Type B pancreatic cell (in vitro differentiated cells): ENCODE results near the gene SMYD3. TPM values are rescaled to one million over a fixed set of nuclear protein-coding genes. Genes with fewer than 3 reads are reported as not detected.

Experiments used
- DNase-seq: peaks from one replicate; pipeline ENCODE4 v3.0.0; 2021; ENCODE audit warnings: mixed read lengths; ENCODE audit not compliant: unreplicated experiment; ENCODE audit errors: extremely low spot score
- H3K27ac Mint-ChIP-seq: 2 replicates; pipeline ENCODE4 v1.8.0; 2021; ENCODE audit warnings: mild to moderate bottlenecking, mixed read lengths
- H3K27me3 Mint-ChIP-seq: 2 replicates; pipeline ENCODE4 v1.8.0; 2021; ENCODE audit warnings: mixed read lengths
- H3K36me3 Mint-ChIP-seq: 2 replicates; pipeline ENCODE4 v1.8.0; 2021; ENCODE audit warnings: mixed read lengths
- H3K4me1 Mint-ChIP-seq: one replicate; pipeline ENCODE4 v1.8.0; 2021; ENCODE audit warnings: mixed read lengths; ENCODE audit not compliant: unreplicated experiment
- H3K4me3 Mint-ChIP-seq: 2 replicates; pipeline ENCODE4 v1.8.0; 2021; ENCODE audit warnings: mild to moderate bottlenecking, mixed read lengths
- H3K9me3 Mint-ChIP-seq: 2 replicates; pipeline ENCODE4 v1.8.0; 2021; ENCODE audit warnings: mixed read lengths
- long read RNA-seq: library from polyadenylated mRNA; unstranded; transcript quantifications from one replicate; pipeline ENCODE4 v2.0.0, GENCODE V29; 2020
- total RNA-seq: library from RNA; stranded (reverse); gene quantifications from 2 replicates; pipeline ENCODE4 v1.2.1, GENCODE V29; 2021; ENCODE audit warnings: low replicate concordance
- TF ChIP-seq, protein P1 (sequence below): fragments of 200-600 bp; sonication (generic); conservative IDR thresholded peaks from 2 replicates; pipeline ENCODE4 v1.5.0; 2021; ENCODE audit warnings: antibody characterized with exemption, mild to moderate bottlenecking

The SMYD3 gene
- 14.9 and 19.4 TPM in 2 replicates for total RNA-seq
- long read RNA-seq, partial matches to known transcripts: 1 of 8 reads
- long read RNA-seq, other reads (novel, unspliced or antisense): 4 of 8 reads

DNA sequence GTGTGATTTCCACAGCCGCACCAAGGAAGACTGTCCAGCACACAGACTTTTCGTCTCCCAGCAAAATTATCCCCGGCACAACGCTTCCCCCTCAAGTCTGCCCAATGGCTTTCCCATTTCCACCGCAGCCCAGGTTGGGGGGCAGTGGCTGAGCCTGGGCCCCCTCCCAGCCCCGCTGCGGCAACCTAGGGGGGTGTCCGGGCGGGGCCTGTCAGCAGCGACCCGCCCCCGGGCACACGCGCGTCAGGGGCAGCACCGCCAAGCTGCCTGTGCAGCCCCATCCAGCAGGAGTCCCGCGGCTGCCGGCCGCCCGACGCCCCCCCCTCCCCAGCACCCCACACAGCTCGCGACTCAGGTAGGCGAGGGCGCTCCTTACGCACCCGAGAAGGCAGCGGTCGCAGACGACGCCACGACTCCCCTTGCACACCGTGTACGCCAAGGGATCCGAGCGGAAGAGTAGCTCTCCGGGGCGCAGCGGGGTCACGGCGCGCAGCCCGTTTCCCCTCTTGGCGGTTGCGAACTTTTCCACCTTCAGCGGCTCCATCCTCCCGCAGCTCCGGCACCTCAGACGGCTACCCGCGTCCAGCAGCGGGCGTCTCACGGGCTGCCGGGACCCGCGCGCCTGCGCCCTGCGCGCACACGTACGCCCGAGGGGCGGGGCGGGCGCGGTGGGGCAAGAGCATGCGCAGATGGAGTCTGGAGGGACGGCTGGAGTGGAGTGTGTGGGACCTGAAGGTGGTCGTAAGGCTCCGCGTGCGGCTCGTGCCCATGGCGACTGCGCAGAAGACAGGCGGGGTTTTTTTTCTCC is at the start of gene SMYD3:
TSS of gene SMYD3 (minus strand) at position 606 of the 808 bp plus-strand sequence.
- Mint-ChIP-seq H3K36me3 (peaks cover 7% of the 10 kb centered on the region), H3K4me3 (peak within 1 kb of the TSS; percentile 90), H3K4me1 (peaks cover 17% of the 10 kb centered on the region), H3K27ac (peak within 1 kb of the TSS; percentile 73), H3K9me3 (no peaks in the 10 kb centered on the region), H3K27me3 (peaks cover 7% of the 10 kb centered on the region)
- peak; percentile 85 for DNase-seq
- TF ChIP-seq, protein P1, sequence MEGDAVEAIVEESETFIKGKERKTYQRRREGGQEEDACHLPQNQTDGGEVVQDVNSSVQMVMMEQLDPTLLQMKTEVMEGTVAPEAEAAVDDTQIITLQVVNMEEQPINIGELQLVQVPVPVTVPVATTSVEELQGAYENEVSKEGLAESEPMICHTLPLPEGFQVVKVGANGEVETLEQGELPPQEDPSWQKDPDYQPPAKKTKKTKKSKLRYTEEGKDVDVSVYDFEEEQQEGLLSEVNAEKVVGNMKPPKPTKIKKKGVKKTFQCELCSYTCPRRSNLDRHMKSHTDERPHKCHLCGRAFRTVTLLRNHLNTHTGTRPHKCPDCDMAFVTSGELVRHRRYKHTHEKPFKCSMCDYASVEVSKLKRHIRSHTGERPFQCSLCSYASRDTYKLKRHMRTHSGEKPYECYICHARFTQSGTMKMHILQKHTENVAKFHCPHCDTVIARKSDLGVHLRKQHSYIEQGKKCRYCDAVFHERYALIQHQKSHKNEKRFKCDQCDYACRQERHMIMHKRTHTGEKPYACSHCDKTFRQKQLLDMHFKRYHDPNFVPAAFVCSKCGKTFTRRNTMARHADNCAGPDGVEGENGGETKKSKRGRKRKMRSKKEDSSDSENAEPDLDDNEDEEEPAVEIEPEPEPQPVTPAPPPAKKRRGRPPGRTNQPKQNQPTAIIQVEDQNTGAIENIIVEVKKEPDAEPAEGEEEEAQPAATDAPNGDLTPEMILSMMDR: peak; percentile 37

DNA sequence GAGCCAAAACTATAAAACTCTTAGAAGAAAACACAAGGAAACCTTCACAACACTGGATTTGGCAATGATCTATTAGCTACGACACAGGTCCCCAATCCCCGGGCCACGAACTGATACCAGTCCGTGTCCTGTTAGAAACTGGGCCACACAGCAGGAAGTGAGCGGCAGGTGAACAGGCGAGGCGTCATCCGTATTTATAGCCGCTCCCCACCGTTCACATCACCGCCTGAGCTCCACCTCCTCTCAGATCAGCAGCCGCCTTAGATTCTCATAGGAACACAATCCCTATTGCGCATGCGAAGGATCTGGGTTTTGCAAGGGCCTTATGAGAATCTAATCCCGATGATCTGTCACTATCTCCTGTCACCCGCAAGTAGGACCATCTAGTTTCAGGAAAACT is 47.1 kb upstream of the SMYD3 start:
- H3K4me1 Mint-ChIP-seq: no peaks in the 10 kb centered on the region
- DNase-seq: no peak
- peaks cover 26% of the 10 kb centered on the region for H3K36me3 Mint-ChIP-seq
- no peaks in the 10 kb centered on the region for H3K9me3 Mint-ChIP-seq
- TF ChIP-seq, protein P1: no peak
- no peak overlapping the region for H3K27ac Mint-ChIP-seq
- H3K27me3 Mint-ChIP-seq: no peaks in the 10 kb centered on the region
- no peak overlapping the region for H3K4me3 Mint-ChIP-seq

DNA sequence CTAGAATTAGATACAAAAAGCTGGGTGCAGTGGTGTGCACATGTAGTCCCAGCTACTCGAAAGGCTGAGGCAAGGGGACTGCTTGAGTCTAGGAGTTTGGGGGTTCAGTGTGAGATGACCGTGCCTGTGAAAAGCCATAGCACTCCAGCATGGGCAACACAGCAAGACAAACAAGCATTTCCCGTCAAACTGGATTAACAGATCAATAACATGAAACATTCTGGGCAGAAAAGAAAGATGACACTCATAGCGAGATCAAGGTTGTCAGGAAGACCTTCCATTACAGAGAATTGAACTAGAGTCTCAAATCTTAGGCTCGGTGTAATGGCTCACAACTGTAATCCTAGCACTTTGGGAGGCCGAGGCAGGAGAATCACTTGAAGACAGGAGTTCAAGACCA is 45.0 kb upstream of the SMYD3 start:
- Mint-ChIP-seq H3K9me3 (no peaks in the 10 kb centered on the region), H3K27me3 (no peaks in the 10 kb centered on the region), H3K4me3 (no peak overlapping the region), H3K36me3 (peaks cover 31% of the 10 kb centered on the region), H3K27ac (no peak overlapping the region), H3K4me1 (no peaks in the 10 kb centered on the region)
- no peak for DNase-seq
- TF ChIP-seq, protein P1: no peak

DNA sequence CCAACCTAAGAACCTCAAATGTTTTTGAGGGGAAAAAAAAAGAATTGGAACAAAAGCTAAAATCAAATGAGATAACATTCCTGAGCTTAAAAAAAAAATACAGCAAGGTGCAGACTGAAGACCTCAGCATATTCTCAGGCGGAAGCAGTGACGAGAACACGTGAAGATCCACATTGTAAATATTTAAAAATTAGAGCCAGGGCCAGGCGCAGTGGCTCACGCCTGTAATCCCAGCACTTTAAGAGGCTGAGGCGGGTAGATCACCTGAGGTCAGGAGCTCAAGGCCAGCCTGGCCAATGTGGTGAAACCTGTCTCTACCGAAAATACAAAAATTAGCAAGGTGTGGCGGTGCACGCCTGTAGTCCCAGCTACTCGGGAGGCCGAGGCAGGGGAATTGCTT is 43.3 kb upstream of the SMYD3 start:
- Mint-ChIP-seq H3K27ac (peak overlapping the region; percentile 16), H3K27me3 (no peaks in the 10 kb centered on the region), H3K36me3 (peaks cover 25% of the 10 kb centered on the region), H3K4me3 (no peak overlapping the region), H3K4me1 (no peaks in the 10 kb centered on the region), H3K9me3 (no peaks in the 10 kb centered on the region)
- TF ChIP-seq, protein P1: no peak
- DNase-seq: no peak

DNA sequence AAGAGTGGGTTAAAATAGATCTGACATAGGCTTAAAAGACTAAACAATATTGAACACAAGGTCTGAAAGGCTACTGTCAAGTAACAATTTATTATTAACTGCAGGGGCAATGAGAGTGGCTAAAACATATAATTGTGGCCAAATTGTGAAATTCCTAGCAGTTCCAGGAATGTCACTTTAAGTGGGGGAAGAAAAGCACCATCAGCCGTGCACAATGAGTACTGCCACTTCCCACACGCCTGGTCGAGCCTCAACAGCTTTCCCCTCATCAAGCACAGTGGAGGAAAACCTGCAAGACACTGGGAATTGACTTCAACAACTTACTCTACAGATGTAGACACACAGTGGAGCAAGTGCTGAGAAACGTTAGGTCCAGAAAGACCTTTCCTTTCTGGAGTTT is 42.6 kb upstream of the SMYD3 start:
- Mint-ChIP-seq H3K4me1 (no peaks in the 10 kb centered on the region), H3K27me3 (no peaks in the 10 kb centered on the region), H3K36me3 (peaks cover 20% of the 10 kb centered on the region), H3K4me3 (no peak overlapping the region), H3K27ac (no peak overlapping the region), H3K9me3 (no peaks in the 10 kb centered on the region)
- no peak for DNase-seq
- TF ChIP-seq, protein P1: no peak
